ENCODE measurements around the gene SYNM. TPM values are rescaled to one million over a fixed set of nuclear protein-coding genes. Genes with fewer than 3 reads are reported as not detected.

The SYNM gene
- total RNA-seq, 1 experiment from 2014 or later, result 3.3 TPM

- Histone ChIP-seq H3K27ac (ENCODE audit: low read depth, low read length) (no peak overlapping the region), H3K4me1 (ENCODE audit: control insufficient read depth in 1 of 2, insufficient read depth in 2 of 2, low read length in 2 of 2) (peaks cover 0 to 9% of the 10 kb centered on the region in 2 experiments; a peak in 1 of 4 replicates), H3K36me3 (ENCODE audit: control insufficient read depth in 1 of 2, insufficient read depth in 2 of 2, low read length in 2 of 2) (no peaks in the 10 kb centered on the region), H3K9me3 (ENCODE audit: control insufficient read depth in 1 of 2, insufficient read depth in 1 of 2, low read depth in 1 of 2, low read length in 2 of 2) (no peaks in the 10 kb centered on the region), H3K27me3 (ENCODE audit: insufficient read depth, low read length) (peaks cover 5% of the 10 kb centered on the region; the same call in 1 of the 2 replicates), H4K20me1 (ENCODE audit: insufficient read depth) (no peaks in the 10 kb centered on the region), H2AFZ (ENCODE audit: low read depth, low read length, poor library complexity, severe bottlenecking) (no peak overlapping the region), H3K9me2 (ENCODE audit: insufficient read depth) (no peaks in the 10 kb centered on the region), H3K4me2 (ENCODE audit: low read length) (no peak overlapping the region), H3K79me2 (ENCODE audit: insufficient read depth, low read length) (no peaks in the 10 kb centered on the region), H3K9ac (ENCODE audit: low read length) (no peak overlapping the region), H3K4me3 (replicated peaks in 1 of 2; ENCODE audit: low read depth in 1 of 2, low read length in 2 of 2) (no peak overlapping the region)
- no peak for ATAC-seq
- CTCF ChIA-PET, result interaction anchor here (1.2 to 1.4 kb wide), 2 partner anchors 14 to 38 kb away, joined by 3 to 6 read pairs; no protein-coding TSS in a partner anchor
- POLR2A ChIA-PET, result no interaction called here
- intact Hi-C loops (cut with micrococcal nuclease), result no loop called here
- DNase-seq (ENCODE audit: low read depth, low spot score), result no peak
- no TSS peak for BruUV-seq (replicated peaks)
- no peak for TF ChIP-seq TCF7L2 (IDR thresholded peaks at IDR 0.05; ENCODE audit: borderline replicate concordance, extremely low read depth, insufficient read depth, insufficient read length)
- TF ChIP-seq, protein P1, sequence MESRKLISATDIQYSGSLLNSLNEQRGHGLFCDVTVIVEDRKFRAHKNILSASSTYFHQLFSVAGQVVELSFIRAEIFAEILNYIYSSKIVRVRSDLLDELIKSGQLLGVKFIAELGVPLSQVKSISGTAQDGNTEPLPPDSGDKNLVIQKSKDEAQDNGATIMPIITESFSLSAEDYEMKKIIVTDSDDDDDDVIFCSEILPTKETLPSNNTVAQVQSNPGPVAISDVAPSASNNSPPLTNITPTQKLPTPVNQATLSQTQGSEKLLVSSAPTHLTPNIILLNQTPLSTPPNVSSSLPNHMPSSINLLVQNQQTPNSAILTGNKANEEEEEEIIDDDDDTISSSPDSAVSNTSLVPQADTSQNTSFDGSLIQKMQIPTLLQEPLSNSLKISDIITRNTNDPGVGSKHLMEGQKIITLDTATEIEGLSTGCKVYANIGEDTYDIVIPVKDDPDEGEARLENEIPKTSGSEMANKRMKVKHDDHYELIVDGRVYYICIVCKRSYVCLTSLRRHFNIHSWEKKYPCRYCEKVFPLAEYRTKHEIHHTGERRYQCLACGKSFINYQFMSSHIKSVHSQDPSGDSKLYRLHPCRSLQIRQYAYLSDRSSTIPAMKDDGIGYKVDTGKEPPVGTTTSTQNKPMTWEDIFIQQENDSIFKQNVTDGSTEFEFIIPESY (IDR thresholded peaks at IDR 0.05; ENCODE audit: extremely low read depth, insufficient replicate concordance, low read length), result no peak
- no peak for TF ChIP-seq YY1 (IDR thresholded peaks at IDR 0.05; ENCODE audit: extremely low read depth, insufficient replicate concordance, low read depth, low read length)
- RAD21 ChIA-PET (ENCODE audit: low non-redundant PET in 1 of 2, low total read pairs in 2 of 2, uncharacterized antibody in 2 of 2, unreplicated experiment in 2 of 2), result no interaction called here
These were observed 42.7 kb upstream of the SYNM start for GRCh38 chr15:99062226-99062625.

DNA sequence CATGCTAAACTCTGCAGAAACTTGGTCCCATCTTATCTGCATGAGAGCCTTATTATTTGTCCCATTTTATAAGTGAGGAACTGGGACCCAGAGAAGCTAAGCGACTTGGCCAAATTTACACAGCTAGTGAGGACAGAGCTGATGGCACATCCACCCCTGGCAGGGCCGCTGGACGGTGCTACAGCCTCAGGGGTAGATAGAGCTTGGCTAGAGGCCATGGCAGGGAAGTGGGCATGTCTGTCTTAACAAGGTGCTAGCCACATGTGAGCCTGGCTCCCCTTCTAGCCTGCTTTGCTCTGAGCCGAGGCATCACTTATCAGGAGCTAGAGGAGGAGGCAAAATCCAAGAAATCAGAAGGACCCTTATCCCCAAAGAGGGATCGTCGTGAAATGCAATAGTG is 36.7 kb upstream of the SYNM start:
- H3K27me3 ChIP-seq (ENCODE audit: insufficient read depth, low read length), result no peaks in the 10 kb centered on the region; the same call in 1 of the 2 replicates
- H3K4me3 ChIP-seq (replicated peaks in 1 of 2; ENCODE audit: low read depth in 1 of 2, low read length in 2 of 2), result no peak overlapping the region
- DNase-seq (ENCODE audit: low read depth, low spot score) (no peak), ATAC-seq (no peak)
- peaks cover 0 to 5% of the 10 kb centered on the region in 2 experiments; a peak in 2 of 4 replicates for H3K4me1 ChIP-seq (ENCODE audit: control insufficient read depth in 1 of 2, insufficient read depth in 2 of 2, low read length in 2 of 2)
- ChIA-PET POLR2A (no interaction called here), CTCF (interaction anchor here (1.0 to 1.4 kb wide), 3 partner anchors 9 to 32 kb away, joined by 3 to 5 read pairs (median 3); no protein-coding TSS in a partner anchor), RAD21 (ENCODE audit: low non-redundant PET in 1 of 2, low total read pairs in 2 of 2, uncharacterized antibody in 2 of 2, unreplicated experiment in 2 of 2) (no interaction called here)
- no peaks in the 10 kb centered on the region for H3K9me2 ChIP-seq (ENCODE audit: insufficient read depth)
- H3K4me2 ChIP-seq (ENCODE audit: low read length), result no peak overlapping the region
- no peak overlapping the region for H3K9ac ChIP-seq (ENCODE audit: low read length)
- intact Hi-C loops (cut with micrococcal nuclease), result no loop called here
- no peaks in the 10 kb centered on the region for H3K36me3 ChIP-seq (ENCODE audit: control insufficient read depth in 1 of 2, insufficient read depth in 2 of 2, low read length in 2 of 2)
- no peaks in the 10 kb centered on the region for H4K20me1 ChIP-seq (ENCODE audit: insufficient read depth)
- H3K9me3 ChIP-seq (ENCODE audit: control insufficient read depth in 1 of 2, insufficient read depth in 1 of 2, low read depth in 1 of 2, low read length in 2 of 2), result no peaks in the 10 kb centered on the region
- no TSS peak for BruUV-seq (replicated peaks)
- H3K27ac ChIP-seq (ENCODE audit: low read depth, low read length), result no peak overlapping the region
- no peaks in the 10 kb centered on the region for H3K79me2 ChIP-seq (ENCODE audit: insufficient read depth, low read length)
- H2AFZ ChIP-seq (ENCODE audit: low read depth, low read length, poor library complexity, severe bottlenecking), result no peak overlapping the region
- no peak for TF ChIP-seq ZNF274 (IDR thresholded peaks at IDR 0.05; ENCODE audit: low read depth, low read length)
- TF ChIP-seq JUND (IDR thresholded peaks at IDR 0.05), result no peak
- TF ChIP-seq CBX3 (IDR thresholded peaks at IDR 0.05; ENCODE audit: low read depth), result no peak
- no peak for TF ChIP-seq CTCF (IDR thresholded peaks at IDR 0.05 in 2 of 3, conservative IDR thresholded peaks at IDR 0.05 in 1 of 3; ENCODE audit: borderline replicate concordance in 1 of 3, insufficient read depth in 1 of 3, low read depth in 2 of 3, low read length in 2 of 3)
- TF ChIP-seq ELF1 (IDR thresholded peaks at IDR 0.05; ENCODE audit: borderline replicate concordance, low read depth), result no peak
- no peak for TF ChIP-seq FOSL1 (IDR thresholded peaks at IDR 0.05; ENCODE audit: low read depth)
- no peak for TF ChIP-seq CEBPB (IDR thresholded peaks at IDR 0.05; ENCODE audit: low read depth)
- TF ChIP-seq MAX (IDR thresholded peaks at IDR 0.05), result no peak
- no peak for TF ChIP-seq SRF (IDR thresholded peaks at IDR 0.05; ENCODE audit: low read depth)
- TF ChIP-seq POLR2AphosphoS5 (IDR thresholded peaks at IDR 0.05; ENCODE audit: low read depth, low read length), result no peak
- no peak for TF ChIP-seq SP1 (IDR thresholded peaks at IDR 0.05; ENCODE audit: low read depth)

All from HCT116 (cell line).